CD4-positive, alpha-beta T cell treated with Interleukin-21 for 1 hour (primary cell): ENCODE results near the gene ACKR3.

ENCODE experiments used
- DNase-seq: peaks from one replicate; pipeline ENCODE4 v3.0.0-alpha.2; 2020

Gene ACKR3

GRCh38 chr2:236588932-236589592 lies 19.4 kb downstream of the ACKR3 start:
- no peak for DNase-seq

GRCh38 chr2:236590846-236591245 lies 21.2 kb downstream of the ACKR3 start:
- no peak for DNase-seq

- no peak for DNase-seq
Observed at GRCh38 chr2:236592821-236593220, 23.2 kb downstream of the ACKR3 start.

DNA sequence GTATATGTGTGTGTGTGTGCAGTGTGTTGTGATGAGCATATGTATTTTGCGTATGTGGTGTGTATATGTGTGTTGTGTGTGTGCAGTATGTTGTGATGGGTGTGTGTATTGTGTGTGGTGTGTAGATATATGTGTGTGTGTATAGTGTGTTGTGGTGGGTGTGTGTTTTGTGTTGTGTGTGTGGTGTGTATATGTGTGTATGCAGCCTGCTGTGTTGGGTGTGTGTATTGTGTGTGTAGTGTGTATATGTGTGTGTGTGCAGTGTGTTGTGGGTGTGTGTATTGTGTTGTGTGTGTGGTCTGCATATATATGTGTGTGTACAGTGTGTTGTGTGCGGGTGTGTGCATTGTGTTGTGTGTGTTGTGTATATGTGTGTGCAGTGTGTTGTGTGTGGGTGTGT lies 23.9 kb downstream of the ACKR3 start:
- no peak for DNase-seq

DNA sequence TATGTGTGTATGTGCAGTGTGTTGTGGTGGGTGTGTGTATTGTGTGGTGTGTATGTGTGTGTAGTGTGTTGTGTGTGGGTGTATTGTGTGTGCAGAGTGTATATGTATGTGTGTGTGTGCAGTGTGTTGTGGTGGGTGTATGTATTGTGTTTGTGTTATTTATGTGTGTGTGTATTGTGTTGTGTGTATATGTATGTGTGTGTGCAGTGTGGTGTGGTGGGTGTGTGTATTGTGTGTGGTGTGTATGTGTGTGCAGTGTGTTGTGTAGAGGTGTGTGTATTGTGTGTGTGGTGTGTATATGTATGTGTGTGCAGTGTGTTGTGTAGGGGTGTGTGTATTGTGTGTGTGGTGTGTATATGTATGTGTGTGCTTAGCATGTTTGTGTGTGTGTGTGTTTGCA lies 24.3 kb downstream of the ACKR3 start:
- DNase-seq: no peak

DNA sequence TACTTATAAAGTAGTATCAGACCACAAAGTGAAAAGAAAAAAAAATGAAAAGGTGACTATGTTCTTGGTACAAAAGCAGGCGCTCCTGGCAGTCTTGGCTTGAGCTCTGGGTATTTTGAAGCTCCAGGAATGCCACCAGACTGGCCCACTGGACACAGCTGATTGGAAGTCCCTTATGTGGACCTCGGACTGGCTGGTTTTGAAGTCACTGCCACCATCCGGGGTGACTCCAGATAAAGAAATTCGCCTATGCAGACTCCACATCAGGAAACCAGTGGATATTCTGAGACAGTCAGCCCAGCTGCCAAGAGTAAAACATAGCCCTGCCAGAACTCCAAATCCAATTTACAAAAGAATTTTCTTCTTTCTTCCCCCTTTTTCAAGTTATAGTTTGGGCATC lies 28.0 kb downstream of the ACKR3 start:
- DNase-seq: no peak

- DNase-seq: no peak
Observed at GRCh38 chr2:236599059-236599458, 29.4 kb downstream of the ACKR3 start.

DNA sequence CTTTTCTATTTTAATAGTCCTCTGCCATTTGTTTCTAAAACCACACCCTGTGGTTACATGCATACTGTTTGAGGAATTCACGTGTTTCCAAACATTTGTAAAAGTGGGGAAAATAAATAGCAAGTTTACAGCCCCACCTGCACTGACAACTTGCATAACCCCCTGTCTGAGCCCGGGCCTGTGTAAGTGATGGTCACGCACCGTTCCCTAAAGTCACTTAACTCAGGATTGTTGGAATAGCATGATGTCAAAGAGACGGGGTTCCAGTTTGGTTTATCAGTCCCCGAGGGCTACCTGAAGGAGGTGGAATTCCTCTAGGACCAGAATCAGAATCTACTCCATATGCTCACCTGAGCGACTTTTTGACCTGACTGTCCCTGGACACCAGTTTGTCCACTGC lies 30.5 kb downstream of the ACKR3 start:
- DNase-seq: no peak

DNA sequence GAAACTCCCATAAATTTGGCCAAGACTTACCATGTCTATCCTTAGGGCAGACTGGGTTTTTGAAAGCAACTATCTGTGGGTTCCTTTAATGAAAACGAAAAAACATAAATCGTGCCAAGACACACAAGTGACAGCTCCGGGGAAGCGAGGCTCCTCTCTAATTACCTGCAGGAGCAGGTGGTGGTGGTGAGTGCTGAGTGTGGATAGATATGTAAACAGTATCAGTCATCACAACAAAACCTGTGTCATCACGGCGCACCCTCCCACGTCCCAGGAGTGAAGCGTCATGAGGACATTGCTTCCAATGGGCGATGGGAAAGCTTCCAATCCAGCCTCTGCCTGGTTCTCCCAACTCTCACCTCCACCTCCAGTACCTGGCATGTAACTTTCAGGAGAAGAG lies 31.3 kb downstream of the ACKR3 start:
- no peak for DNase-seq

GRCh38 chr2:236601316-236602202 lies 31.9 kb downstream of the ACKR3 start:
- DNase-seq: no peak

- no peak for DNase-seq
Observed at GRCh38 chr2:236602678-236603077, 33.1 kb downstream of the ACKR3 start.

DNA sequence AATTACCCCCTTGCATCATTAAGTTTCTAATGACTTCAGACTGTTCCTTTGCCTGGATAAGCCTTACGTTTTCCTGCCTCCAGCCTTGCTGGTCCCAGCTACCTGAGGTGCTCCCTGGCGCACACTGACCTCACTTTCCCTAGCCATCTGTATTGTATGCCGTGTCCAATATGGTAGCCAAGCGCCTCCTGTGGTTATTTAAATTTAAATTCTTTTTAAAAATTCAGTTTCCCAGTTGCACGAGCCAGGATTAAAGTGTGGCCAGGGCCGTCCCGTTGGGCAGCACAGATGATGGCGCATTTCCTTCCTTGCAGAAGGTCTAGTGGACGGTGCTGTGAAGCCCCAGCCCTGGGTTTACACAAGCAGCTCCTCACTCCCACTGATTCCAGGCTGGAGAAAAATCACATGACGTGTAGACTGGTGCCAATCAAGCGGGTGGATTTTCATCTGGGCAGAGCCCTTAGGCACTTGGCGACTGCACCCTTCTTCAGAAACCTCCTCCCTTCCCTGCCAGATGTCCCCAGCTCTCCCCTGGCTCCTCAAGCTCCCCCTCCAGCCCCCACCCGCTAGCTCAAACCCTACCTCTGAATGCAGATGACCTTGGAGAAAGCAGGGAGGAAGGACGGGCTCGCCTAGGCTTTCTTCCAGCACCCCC lies 33.9 kb downstream of the ACKR3 start:
- no peak for DNase-seq

GRCh38 chr2:236604575-236605344 lies 35.1 kb downstream of the ACKR3 start:
- DNase-seq: no peak

- no peak for DNase-seq
Observed at GRCh38 chr2:236605345-236605734, 35.7 kb downstream of the ACKR3 start.

- no peak for DNase-seq
Observed at GRCh38 chr2:236606023-236606422, 36.4 kb downstream of the ACKR3 start.

DNA sequence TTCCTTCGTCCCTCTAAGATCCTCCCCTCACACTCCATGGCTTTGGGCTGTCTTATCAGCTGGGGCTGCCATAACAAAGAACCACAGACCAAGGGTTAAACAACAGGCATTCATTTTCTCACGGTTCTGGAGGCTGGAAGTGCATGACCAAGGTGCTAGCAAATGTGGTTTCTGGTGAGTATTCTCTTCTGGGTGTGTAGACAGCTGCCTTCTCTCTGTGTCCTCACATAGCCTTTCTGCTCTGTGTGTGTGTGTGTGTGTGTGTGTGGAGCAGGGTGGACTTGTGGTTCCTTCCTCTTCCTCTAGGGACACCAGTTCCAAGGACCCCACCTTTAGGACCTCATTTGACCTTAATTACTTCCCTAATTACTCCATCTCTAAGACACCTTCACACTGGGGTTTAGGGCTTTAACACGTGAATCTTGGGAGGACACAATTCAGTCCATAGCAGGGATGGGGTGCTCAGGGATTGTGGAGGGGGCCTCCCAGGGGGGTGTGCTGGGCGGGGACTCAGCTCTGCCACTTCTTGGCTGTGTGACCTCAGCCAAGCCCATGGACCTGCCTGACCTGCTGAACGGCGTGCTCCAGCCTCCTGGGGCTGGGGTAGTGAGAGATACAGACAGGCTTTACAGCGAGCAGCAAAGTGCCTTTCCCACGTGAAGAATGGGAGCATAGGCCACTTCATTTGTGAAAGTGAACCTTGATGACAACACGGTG lies 38.0 kb downstream of the ACKR3 start:
- peak; percentile 41 for DNase-seq

DNA sequence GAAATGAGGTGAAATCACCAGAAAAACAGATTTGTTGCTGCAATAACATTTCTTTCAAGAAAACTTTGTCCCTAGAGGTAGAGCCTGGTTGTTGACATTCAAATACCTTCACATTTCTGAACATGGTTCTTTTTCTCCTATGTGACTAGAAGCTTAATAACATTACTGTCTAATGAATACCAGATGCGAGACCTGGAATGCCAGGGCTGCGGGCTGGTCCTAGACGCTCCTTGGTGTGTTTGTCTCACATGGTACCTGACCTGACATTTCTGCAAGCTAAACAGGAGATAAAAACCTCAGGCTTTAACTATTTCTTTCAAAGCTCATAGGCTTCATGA lies 38.5 kb downstream of the ACKR3 start:
- DNase-seq: no peak

DNA sequence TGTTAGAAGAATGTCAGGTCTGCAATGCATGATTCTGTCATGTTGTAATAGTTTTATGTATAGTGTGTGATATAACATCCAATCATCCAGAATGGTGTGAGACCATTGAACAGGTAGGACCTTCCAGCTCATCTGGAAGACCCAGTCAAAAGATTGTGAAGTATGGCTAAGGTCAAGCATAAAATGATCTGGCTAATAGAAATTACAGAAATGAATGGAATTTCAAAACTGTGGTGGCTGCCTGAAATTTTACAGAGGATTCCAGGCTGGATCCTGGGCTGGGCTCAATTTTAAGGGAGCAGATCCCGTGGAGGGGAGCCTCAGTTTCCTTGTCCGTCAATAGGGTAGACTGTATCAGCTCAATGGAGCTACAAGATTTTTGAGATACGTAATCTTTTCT lies 39.1 kb downstream of the ACKR3 start:
- DNase-seq: no peak

GRCh38 chr2:236610991-236611821 lies 41.6 kb downstream of the ACKR3 start:
- no peak for DNase-seq

GRCh38 chr2:236612737-236613136 lies 43.1 kb downstream of the ACKR3 start:
- no peak for DNase-seq

DNA sequence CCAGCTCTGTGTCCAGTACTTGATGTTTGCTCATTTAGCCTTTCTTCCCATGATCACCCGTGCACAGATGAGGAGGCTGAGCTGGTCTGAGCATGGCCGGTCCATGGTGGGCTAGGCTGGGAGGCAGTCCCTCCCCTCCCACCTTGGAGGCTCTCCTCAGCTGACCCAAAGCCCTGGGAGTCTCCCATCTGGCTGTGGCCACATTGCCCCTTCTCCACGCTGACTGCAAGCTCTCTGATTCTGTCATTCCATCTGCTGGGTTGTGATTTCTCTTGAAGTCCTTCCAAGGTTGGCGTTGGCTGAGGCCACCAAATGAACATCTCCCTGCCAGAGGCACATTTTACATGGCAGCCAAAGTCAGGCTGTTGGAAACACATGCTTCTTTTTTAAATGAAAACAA lies 44.0 kb downstream of the ACKR3 start:
- no peak for DNase-seq

DNA sequence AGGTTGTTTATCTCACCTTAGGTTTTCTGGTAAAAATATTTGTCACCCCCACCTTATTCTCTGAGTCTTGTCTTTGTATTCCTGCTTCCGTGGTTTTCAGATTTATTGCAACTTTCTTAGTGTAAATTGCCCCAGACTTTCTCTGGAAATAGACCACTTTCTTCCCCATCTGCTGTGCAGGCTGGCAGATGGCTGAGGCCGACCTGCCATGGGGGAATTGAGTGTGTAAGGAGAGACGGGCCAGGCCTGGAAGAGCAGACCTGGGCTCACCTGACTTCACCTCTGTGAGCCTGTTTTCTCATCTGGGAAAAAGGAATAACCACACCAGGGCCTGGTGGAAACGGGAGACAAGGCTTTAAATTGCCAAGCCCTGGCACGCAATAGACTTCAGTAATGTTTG lies 44.9 kb downstream of the ACKR3 start:
- DNase-seq: no peak
